ENCODE results near the gene UBR4.

- TF ChIP-seq CTCF (IDR thresholded peaks at IDR 0.05): no peak
- no peak for TF ChIP-seq POLR2A (IDR thresholded peaks at IDR 0.05)
Observed at GRCh38 chr1:19036813-19037605, 173.1 kb downstream of the UBR4 start.

All from sigmoid colon (tissue), 3 donors.